GM12878 (cell line): Measurements from ENCODE around the gene SPG21. TPM values are rescaled to one million over a fixed set of nuclear protein-coding genes. Genes with fewer than 3 reads are reported as not detected.

Source experiments
- ATAC-seq: fragments of 200-7000 bp; cut with Tn5 transposase; 3 replicates; pipeline ENCODE4 v1.9.1; 2020; ENCODE audit warnings: mild to moderate bottlenecking, moderate library complexity
- BruUV-seq: library from RNA; stranded (reverse); fragments of 400-500 nt; replicated peaks from 2 replicates; lab custom pipeline; 2021; lab: Mats Ljungman, UMichigan
- CTCF ChIA-PET: fragments of 300-600 bp; sonication (Branson Sonifier 250); formaldehyde crosslinking; extraction: SDS; loops from one replicate; lab custom pipeline; 2021; ENCODE audit warnings: inconsistent platforms; lab: Yijun Ruan, JAX
- POLR2A ChIA-PET: fragments of 350-600 bp; formaldehyde crosslinking; extraction: SDS; loops from one replicate; lab custom pipeline; 2021; ENCODE audit warnings: inconsistent platforms; lab: Charles Lee
- RAD21 ChIA-PET: fragments of 300-600 bp; sonication (Branson Sonifier 250); formaldehyde crosslinking; loops from one replicate; lab custom pipeline; 2023; ENCODE audit warnings: antibody characterized with exemption; ENCODE audit not compliant: unreplicated experiment; lab: Charles Lee
- SMC1A ChIA-PET: fragments of 300-600 bp; sonication (Branson Sonifier 250); formaldehyde crosslinking; loops from one replicate; lab custom pipeline; 2023; ENCODE audit not compliant: unreplicated experiment, uncharacterized antibody; lab: Charles Lee
- DNase-seq: peaks from one replicate; pipeline ENCODE4 v3.0.0-alpha.2; 2011; ENCODE audit warnings: low read depth, low spot score
- FAIRE-seq: peaks from 3 replicates; lab custom pipeline; 2011; peaks lifted over from hg19 to GRCh38; lab: Jason Lieb, UNC
- H2AFZ ChIP-seq: 2 replicates; pipeline ENCODE4 v1.6.0; 2011; ENCODE audit warnings: low read depth, low read length, control low read depth; ENCODE audit not compliant: control insufficient read depth
- H3K27ac ChIP-seq: 2 replicates; pipeline ENCODE4 v1.5.1; 2011; ENCODE audit warnings: control low read depth; ENCODE audit not compliant: control insufficient read depth, insufficient read depth
- H3K27me3 ChIP-seq, 2 experiments: replicated peaks in 1 of 2; 2 replicates each; pipeline versions ENCODE4 v1.6.0 to v1.6.1; 2011; ENCODE audit warnings: low read length in 1 of 2; ENCODE audit not compliant: control insufficient read depth in 2 of 2, insufficient read depth in 2 of 2
- H3K36me3 ChIP-seq, 2 experiments: 2 replicates each; pipeline ENCODE4 v1.5.1; 2011; ENCODE audit warnings: low read length in 1 of 2; ENCODE audit not compliant: control insufficient read depth in 2 of 2, insufficient read depth in 2 of 2
- H3K4me1 ChIP-seq: 2 replicates; pipeline ENCODE4 v1.6.1; 2011; ENCODE audit warnings: mild to moderate bottlenecking, low read length, moderate library complexity, mixed read lengths; ENCODE audit not compliant: control insufficient read depth, insufficient read depth
- H3K4me2 ChIP-seq: 2 replicates; pipeline ENCODE4 v1.6.0; 2011; ENCODE audit warnings: control low read depth; ENCODE audit not compliant: control insufficient read depth, insufficient read depth
- H3K4me3 ChIP-seq: fragments of 200-600 bp; sonication (generic); 2 replicates; pipeline ENCODE4 v1.5.1; 2016
- H3K79me2 ChIP-seq: 2 replicates; pipeline ENCODE4 v1.6.0; 2011; ENCODE audit warnings: low read length; ENCODE audit not compliant: control insufficient read depth, insufficient read depth
- H3K9ac ChIP-seq: 2 replicates; pipeline ENCODE4 v1.8.0; 2011; ENCODE audit warnings: low read length, control low read depth, mixed read lengths; ENCODE audit not compliant: control insufficient read depth, insufficient read depth
- H3K9me3 ChIP-seq: replicated peaks from 3 replicates; pipeline ENCODE4 v1.5.1; 2011; ENCODE audit warnings: mild to moderate bottlenecking, low read length; ENCODE audit not compliant: control insufficient read depth, insufficient read depth
- H4K20me1 ChIP-seq: 2 replicates; pipeline ENCODE4 v1.6.0; 2011; ENCODE audit not compliant: control insufficient read depth, insufficient read depth
- ASH2L ChIP-seq: fragments of 300-600, 200-600 bp; sonication (generic); IDR thresholded peaks from 2 replicates; pipeline ENCODE4 v1.6.1; 2017; ENCODE audit warnings: low read depth, mild to moderate bottlenecking, borderline replicate concordance
- BACH1 ChIP-seq: fragments of 450-650 bp; IDR thresholded peaks from 2 replicates; pipeline ENCODE4 v1.6.1; 2017; ENCODE audit warnings: mild to moderate bottlenecking, borderline replicate concordance
- BRCA1 ChIP-seq: IDR thresholded peaks from 2 replicates; pipeline ENCODE4 v1.6.1; 2011; ENCODE audit warnings: low read depth, low read length, improper control_type of control experiment
- GATAD2B ChIP-seq: fragments of 450-650 bp; conservative IDR thresholded peaks from 2 replicates; pipeline ENCODE4 v1.6.1; 2017; ENCODE audit warnings: low read depth, mild to moderate bottlenecking, moderate library complexity
- STAT1 ChIP-seq: fragments of 450-650 bp; conservative IDR thresholded peaks from 2 replicates; pipeline ENCODE4 v1.6.1; 2014; ENCODE audit warnings: antibody characterized with exemption, mild to moderate bottlenecking
- STAT3 ChIP-seq: IDR thresholded peaks from 2 replicates; pipeline ENCODE4 v1.6.1; 2011; ENCODE audit warnings: low read depth, low read length, improper control_type of control experiment
- YBX1 ChIP-seq: fragments of 450-650 bp; IDR thresholded peaks from 2 replicates; pipeline ENCODE4 v1.6.1; 2016; ENCODE audit warnings: antibody characterized with exemption
- ZSCAN29 ChIP-seq: fragments of 450-650 bp; IDR thresholded peaks from 2 replicates; pipeline ENCODE4 v1.6.1; 2017; ENCODE audit warnings: mild to moderate bottlenecking, moderate library complexity
- WGBS: methylation state at CpG from one replicate; pipeline ENCODE4 v1.1.6; 2016; ENCODE audit warnings: low lambda C conversion rate; ENCODE audit not compliant: insufficient replicate concordance, insufficient coverage; ENCODE audit errors: missing lambda C conversion rate; 5-methylcytosine and 5-hydroxymethylcytosine counted together
- in situ Hi-C: fragments of 300-500 bp; cut with MboI; formaldehyde crosslinking; loops from 9 replicates; pipeline ENCODE4 v1.14.3; 2018; ENCODE audit warnings: mixed read lengths
- intact Hi-C: fragments of 100-400 bp; cut with micrococcal nuclease; formaldehyde crosslinking; loops from one replicate; pipeline ENCODE4 v1.14.2; 2022; ENCODE audit not compliant: unreplicated experiment
- polyA plus RNA-seq, 11 experiments: library from polyadenylated mRNA; depleted of rRNA in 4 of 11; unstranded in 6 of 11; stranded (reverse) in 5 of 11; fragments of >200 nt; fragmentation: Nextera tagmentation in 4 of 11; fragmentation: Illumina TruSeq in 1 of 11; extraction: Ambion mirVana in 4 of 11; extraction: Trizol in 1 of 11; gene quantifications; 1 replicate in 1 of 11; 2 replicates in 10 of 11; pipeline versions ENCODE4 v1.2.1 to v1.2.3, GENCODE V29; 2011 to 2016; ENCODE audit warnings: inconsistent platforms in 2 of 11, missing spikeins in 2 of 11, low read depth in 1 of 11
- total RNA-seq, 4 experiments: library from RNA; depleted of rRNA in 3 of 4; stranded (reverse); fragments of >200 nt in 3 of 4; fragmentation: Illumina TruSeq in 1 of 4; extraction: Trizol in 1 of 4; gene quantifications; 2 replicates each; pipeline versions ENCODE4 v1.2.1 to v1.2.3, GENCODE V29; 2013 to 2021
- TF ChIP-seq, protein P1 (sequence below): fragments of 150-350 bp; IDR thresholded peaks from 2 replicates; pipeline ENCODE4 v1.6.1; 2014; ENCODE audit warnings: mild to moderate bottlenecking, low read depth, low read length

Gene SPG21
- total and polyA plus RNA-seq, 10 of the 15 experiments (the other 5 are each of a cell fraction or from before 2014, with no cell fraction given), result 25.5 to 116 (median 68.0) TPM

DNA sequence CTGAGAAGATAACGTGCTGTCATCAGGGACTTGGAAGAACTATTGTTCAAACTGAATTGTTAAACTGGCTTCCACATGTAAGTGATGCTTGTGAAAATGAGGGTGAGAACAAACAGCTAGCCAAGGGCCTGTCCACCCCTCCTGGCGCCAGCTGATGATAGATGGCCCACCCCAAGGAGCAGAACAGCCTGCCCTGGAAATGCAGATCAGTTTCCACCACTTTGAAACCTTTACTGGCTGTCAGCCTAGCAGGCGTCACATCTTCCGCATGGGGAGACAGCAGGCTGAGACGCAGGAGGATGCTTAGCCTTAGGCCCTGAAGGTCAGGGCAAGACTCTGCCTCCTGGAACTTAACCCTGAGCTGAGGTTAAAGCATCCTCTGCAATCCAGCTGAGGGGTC is 49.1 kb upstream of the SPG21 start:
- TF ChIP-seq STAT3 (no peak), STAT1 (no peak), BRCA1 (no peak), BACH1 (no peak), ZSCAN29 (no peak), YBX1 (no peak), ASH2L (no peak), GATAD2B (no peak)
- TF ChIP-seq, protein P1, sequence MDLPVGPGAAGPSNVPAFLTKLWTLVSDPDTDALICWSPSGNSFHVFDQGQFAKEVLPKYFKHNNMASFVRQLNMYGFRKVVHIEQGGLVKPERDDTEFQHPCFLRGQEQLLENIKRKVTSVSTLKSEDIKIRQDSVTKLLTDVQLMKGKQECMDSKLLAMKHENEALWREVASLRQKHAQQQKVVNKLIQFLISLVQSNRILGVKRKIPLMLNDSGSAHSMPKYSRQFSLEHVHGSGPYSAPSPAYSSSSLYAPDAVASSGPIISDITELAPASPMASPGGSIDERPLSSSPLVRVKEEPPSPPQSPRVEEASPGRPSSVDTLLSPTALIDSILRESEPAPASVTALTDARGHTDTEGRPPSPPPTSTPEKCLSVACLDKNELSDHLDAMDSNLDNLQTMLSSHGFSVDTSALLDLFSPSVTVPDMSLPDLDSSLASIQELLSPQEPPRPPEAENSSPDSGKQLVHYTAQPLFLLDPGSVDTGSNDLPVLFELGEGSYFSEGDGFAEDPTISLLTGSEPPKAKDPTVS, result no peak
- TF ChIP-seq, all 136 proteins: peak for 0
- SMC1A ChIA-PET, result interaction anchor here (1.5 kb wide), 1 partner anchor 64 kb away, joined by 4 read pairs; no protein-coding TSS in a partner anchor
- DNase-seq (no peak), FAIRE-seq (no peak), ATAC-seq (no peak)
- RAD21 ChIA-PET, result no interaction called here
- in situ Hi-C loops (no loop called here), intact Hi-C loops (no loop called here)
- no peaks in the 10 kb centered on the region for H3K9me3 ChIP-seq
- no peaks in the 10 kb centered on the region for H3K79me2 ChIP-seq
- H3K27me3 ChIP-seq, result no peaks in the 10 kb centered on the region
- no peak overlapping the region for H2AFZ ChIP-seq
- H3K27ac ChIP-seq, result no peak overlapping the region
- CTCF ChIA-PET, result no interaction called here
- no peaks in the 10 kb centered on the region for H4K20me1 ChIP-seq
- no peak overlapping the region for H3K4me2 ChIP-seq
- H3K36me3 ChIP-seq, result no peaks in the 10 kb centered on the region
- H3K4me1 ChIP-seq, result no peaks in the 10 kb centered on the region
- 70% methylated on average over 5 of the region's 5 CpGs for WGBS
- no peak overlapping the region for H3K4me3 ChIP-seq
- POLR2A ChIA-PET, result no interaction called here
- no TSS peak for BruUV-seq
- H3K9ac ChIP-seq, result no peak overlapping the region
